GM12878 (cell line): ENCODE measurements around the gene DNTT. TPM values are rescaled to one million over a fixed set of nuclear protein-coding genes. Genes with fewer than 3 reads are reported as not detected.

Experiments used
- ATAC-seq: fragments of 200-7000 bp; cut with Tn5 transposase; 3 replicates; pipeline ENCODE4 v1.9.1; 2020; ENCODE audit warnings: mild to moderate bottlenecking, moderate library complexity
- BruUV-seq: library from RNA; stranded (reverse); fragments of 400-500 nt; replicated peaks from 2 replicates; lab custom pipeline; 2021; lab: Mats Ljungman, UMichigan
- CTCF ChIA-PET: fragments of 300-600 bp; sonication (Branson Sonifier 250); formaldehyde crosslinking; extraction: SDS; loops from one replicate; lab custom pipeline; 2021; ENCODE audit warnings: inconsistent platforms; lab: Yijun Ruan, JAX
- POLR2A ChIA-PET: fragments of 350-600 bp; formaldehyde crosslinking; extraction: SDS; loops from one replicate; lab custom pipeline; 2021; ENCODE audit warnings: inconsistent platforms; lab: Charles Lee
- RAD21 ChIA-PET: fragments of 300-600 bp; sonication (Branson Sonifier 250); formaldehyde crosslinking; loops from one replicate; lab custom pipeline; 2023; ENCODE audit warnings: antibody characterized with exemption; ENCODE audit not compliant: unreplicated experiment; lab: Charles Lee
- SMC1A ChIA-PET: fragments of 300-600 bp; sonication (Branson Sonifier 250); formaldehyde crosslinking; loops from one replicate; lab custom pipeline; 2023; ENCODE audit not compliant: unreplicated experiment, uncharacterized antibody; lab: Charles Lee
- DNase-seq: peaks from one replicate; pipeline ENCODE4 v3.0.0-alpha.2; 2011; ENCODE audit warnings: low read depth, low spot score
- FAIRE-seq: peaks from 3 replicates; lab custom pipeline; 2011; peaks lifted over from hg19 to GRCh38; lab: Jason Lieb, UNC
- H2AFZ ChIP-seq: 2 replicates; pipeline ENCODE4 v1.6.0; 2011; ENCODE audit warnings: low read depth, low read length, control low read depth; ENCODE audit not compliant: control insufficient read depth
- H3K27ac ChIP-seq: 2 replicates; pipeline ENCODE4 v1.5.1; 2011; ENCODE audit warnings: control low read depth; ENCODE audit not compliant: control insufficient read depth, insufficient read depth
- H3K27me3 ChIP-seq, 2 experiments: replicated peaks in 1 of 2; 2 replicates each; pipeline versions ENCODE4 v1.6.0 to v1.6.1; 2011; ENCODE audit warnings: low read length in 1 of 2; ENCODE audit not compliant: control insufficient read depth in 2 of 2, insufficient read depth in 2 of 2
- H3K36me3 ChIP-seq, 2 experiments: 2 replicates each; pipeline ENCODE4 v1.5.1; 2011; ENCODE audit warnings: low read length in 1 of 2; ENCODE audit not compliant: control insufficient read depth in 2 of 2, insufficient read depth in 2 of 2
- H3K4me1 ChIP-seq: 2 replicates; pipeline ENCODE4 v1.6.1; 2011; ENCODE audit warnings: mild to moderate bottlenecking, low read length, moderate library complexity, mixed read lengths; ENCODE audit not compliant: control insufficient read depth, insufficient read depth
- H3K4me2 ChIP-seq: 2 replicates; pipeline ENCODE4 v1.6.0; 2011; ENCODE audit warnings: control low read depth; ENCODE audit not compliant: control insufficient read depth, insufficient read depth
- H3K4me3 ChIP-seq: fragments of 200-600 bp; sonication (generic); 2 replicates; pipeline ENCODE4 v1.5.1; 2016
- H3K79me2 ChIP-seq: 2 replicates; pipeline ENCODE4 v1.6.0; 2011; ENCODE audit warnings: low read length; ENCODE audit not compliant: control insufficient read depth, insufficient read depth
- H3K9ac ChIP-seq: 2 replicates; pipeline ENCODE4 v1.8.0; 2011; ENCODE audit warnings: low read length, control low read depth, mixed read lengths; ENCODE audit not compliant: control insufficient read depth, insufficient read depth
- H3K9me3 ChIP-seq: replicated peaks from 3 replicates; pipeline ENCODE4 v1.5.1; 2011; ENCODE audit warnings: mild to moderate bottlenecking, low read length; ENCODE audit not compliant: control insufficient read depth, insufficient read depth
- H4K20me1 ChIP-seq: 2 replicates; pipeline ENCODE4 v1.6.0; 2011; ENCODE audit not compliant: control insufficient read depth, insufficient read depth
- ATF2 ChIP-seq: IDR thresholded peaks from 2 replicates; pipeline ENCODE4 v1.6.1; 2012; ENCODE audit warnings: low read length, inconsistent platforms
- BHLHE40 ChIP-seq, 2 experiments: fragments of 450-650 bp in 1 of 2; IDR thresholded peaks; 2 replicates each; pipeline ENCODE4 v1.6.1; 2011 to 2017; ENCODE audit warnings: low read depth in 2 of 2, borderline replicate concordance in 1 of 2, improper control_type of control experiment in 1 of 2, low read length in 1 of 2, mild to moderate bottlenecking in 1 of 2
- CEBPZ ChIP-seq: fragments of 150-350 bp; IDR thresholded peaks from 2 replicates; pipeline ENCODE4 v1.6.1; 2016; ENCODE audit warnings: low read depth, low read length
- CHD4 ChIP-seq: fragments of 200-600 bp; sonication (generic); IDR thresholded peaks from 2 replicates; pipeline ENCODE4 v1.6.1; 2016; ENCODE audit warnings: mild to moderate bottlenecking
- EGR1 ChIP-seq, 2 experiments: IDR thresholded peaks; 1 replicate in 1 of 2; 2 replicates in 1 of 2; pipeline ENCODE4 v1.6.1; 2011 to 2012; ENCODE audit warnings: low read depth in 2 of 2, low read length in 2 of 2, borderline replicate concordance in 1 of 2, mild to moderate bottlenecking in 1 of 2, moderate library complexity in 1 of 2
- FOXK2 ChIP-seq: fragments of 450-650 bp; IDR thresholded peaks from 2 replicates; pipeline ENCODE4 v1.6.1; 2017; ENCODE audit warnings: mild to moderate bottlenecking, moderate library complexity
- FOXM1 ChIP-seq: IDR thresholded peaks from 2 replicates; pipeline ENCODE4 v1.6.1; 2012; ENCODE audit warnings: low read depth, mild to moderate bottlenecking, inconsistent platforms, low read length, moderate library complexity
- IKZF1 ChIP-seq: fragments of 450-650 bp; conservative IDR thresholded peaks from 2 replicates; pipeline ENCODE4 v1.6.1; 2017; ENCODE audit warnings: antibody characterized with exemption, mild to moderate bottlenecking
- IRF3 ChIP-seq: fragments of 450-650 bp; IDR thresholded peaks from 2 replicates; pipeline ENCODE4 v1.6.1; 2014; ENCODE audit warnings: mild to moderate bottlenecking
- IRF4 ChIP-seq: IDR thresholded peaks from 2 replicates; pipeline ENCODE4 v1.6.1; 2011; ENCODE audit warnings: low read depth, low read length
- MTA2 ChIP-seq: fragments of 450-650 bp; IDR thresholded peaks from 2 replicates; pipeline ENCODE4 v1.6.1; 2016; ENCODE audit warnings: low read depth, mild to moderate bottlenecking, moderate library complexity
- NFIC ChIP-seq: IDR thresholded peaks from 2 replicates; pipeline ENCODE4 v1.6.1; 2012; ENCODE audit warnings: low read depth, mild to moderate bottlenecking, inconsistent platforms, low read length, moderate library complexity
- NRF1 ChIP-seq: conservative IDR thresholded peaks from 2 replicates; pipeline ENCODE4 v1.6.1; 2011; ENCODE audit warnings: mild to moderate bottlenecking, low read depth, low read length, improper control_type of control experiment
- RFX5 ChIP-seq: IDR thresholded peaks from 2 replicates; pipeline ENCODE4 v1.6.1; 2011; ENCODE audit warnings: low read depth, low read length, improper control_type of control experiment
- SREBF2 ChIP-seq: IDR thresholded peaks from 2 replicates; pipeline ENCODE4 v1.6.1; 2012; ENCODE audit warnings: mild to moderate bottlenecking, low read length
- ZBTB33 ChIP-seq: fragments of 450-650 bp; IDR thresholded peaks from 2 replicates; pipeline ENCODE4 v1.6.1; 2017; ENCODE audit warnings: mild to moderate bottlenecking
- ZNF274 ChIP-seq: IDR thresholded peaks from one replicate; pipeline ENCODE4 v1.8.0; 2011; ENCODE audit not compliant: insufficient read length, insufficient read depth
- WGBS: methylation state at CpG from one replicate; pipeline ENCODE4 v1.1.6; 2016; ENCODE audit warnings: low lambda C conversion rate; ENCODE audit not compliant: insufficient replicate concordance, insufficient coverage; ENCODE audit errors: missing lambda C conversion rate; 5-methylcytosine and 5-hydroxymethylcytosine counted together
- in situ Hi-C: fragments of 300-500 bp; cut with MboI; formaldehyde crosslinking; loops from 9 replicates; pipeline ENCODE4 v1.14.3; 2018; ENCODE audit warnings: mixed read lengths
- intact Hi-C: fragments of 100-400 bp; cut with micrococcal nuclease; formaldehyde crosslinking; loops from one replicate; pipeline ENCODE4 v1.14.2; 2022; ENCODE audit not compliant: unreplicated experiment
- polyA plus RNA-seq, 11 experiments: library from polyadenylated mRNA; depleted of rRNA in 4 of 11; unstranded in 6 of 11; stranded (reverse) in 5 of 11; fragments of >200 nt; fragmentation: Nextera tagmentation in 4 of 11; fragmentation: Illumina TruSeq in 1 of 11; extraction: Ambion mirVana in 4 of 11; extraction: Trizol in 1 of 11; gene quantifications; 1 replicate in 1 of 11; 2 replicates in 10 of 11; pipeline versions ENCODE4 v1.2.1 to v1.2.3, GENCODE V29; 2011 to 2016; ENCODE audit warnings: inconsistent platforms in 2 of 11, missing spikeins in 2 of 11, low read depth in 1 of 11
- total RNA-seq, 4 experiments: library from RNA; depleted of rRNA in 3 of 4; stranded (reverse); fragments of >200 nt in 3 of 4; fragmentation: Illumina TruSeq in 1 of 4; extraction: Trizol in 1 of 4; gene quantifications; 2 replicates each; pipeline versions ENCODE4 v1.2.1 to v1.2.3, GENCODE V29; 2013 to 2021

Gene DNTT
- total and polyA plus RNA-seq, 10 of the 15 experiments (the other 5 are each of a cell fraction or from before 2014, with no cell fraction given), result 0.06 to 0.13 (median 0.09) TPM; not detected in 5

GRCh38 chr10:96261930-96262329 is 42.3 kb upstream of the DNTT start:
- intact Hi-C loops, result no loop called here
- Histone ChIP-seq H3K79me2 (peaks cover 98% of the 10 kb centered on the region), H2AFZ (no peak overlapping the region), H3K4me1 (peaks cover 49% of the 10 kb centered on the region), H3K4me2 (peak overlapping the region; percentile 75), H4K20me1 (peaks cover 10% of the 10 kb centered on the region), H3K4me3 (no peak overlapping the region), H3K27ac (peak overlapping the region; percentile 45; the same call in 1 of the 2 replicates), H3K9me3 (no peaks in the 10 kb centered on the region), H3K27me3 (no peaks in the 10 kb centered on the region), H3K9ac (no peak overlapping the region), H3K36me3 (peaks cover 11 to 31% of the 10 kb centered on the region in 2 experiments)
- FAIRE-seq (no peak), ATAC-seq (peak; percentile 38), DNase-seq (no peak)
- in situ Hi-C loops, result no loop called here
- ChIA-PET CTCF (interaction anchor here (0.7 to 15.0 kb wide), 9 partner anchors 8 to 420 kb away, joined by 3 to 219 read pairs (median 7); partner anchors contain the start of gene BLNK), POLR2A (interaction anchor here (1.4 to 3.7 kb wide), 10 partner anchors 10 to 32 kb away, joined by 3 to 28 read pairs (median 10); partner anchors contain the start of gene BLNK), SMC1A (interaction anchor here (0.6 to 9.0 kb wide), 11 partner anchors 10 to 245 kb away, joined by 3 to 140 read pairs (median 17); partner anchors contain the start of gene BLNK), RAD21 (interaction anchor here (0.6 to 19.3 kb wide), 8 partner anchors 9 to 32 kb away, joined by 3 to 362 read pairs (median 34); partner anchors contain the start of gene BLNK)
- 76% methylated on average over 3 of the region's 3 CpGs for WGBS
- no TSS peak for BruUV-seq
- no peak for TF ChIP-seq IRF3
- no peak for TF ChIP-seq FOXM1
- TF ChIP-seq MTA2, result peak; percentile 56
- TF ChIP-seq IRF4, result no peak
- TF ChIP-seq SREBF2, result no peak
- no peak for TF ChIP-seq NFIC
- TF ChIP-seq ZNF274, result no peak
- TF ChIP-seq CHD4, result no peak
- no peak for TF ChIP-seq ZBTB33
- no peak for TF ChIP-seq FOXK2
- no peak for TF ChIP-seq CEBPZ
- TF ChIP-seq ATF2, result no peak
- 0 out of 2 replicates have a peak, but pooled peaks have one; percentile 19 for TF ChIP-seq IKZF1
- TF ChIP-seq EGR1 (IDR thresholded peaks at IDR 0.05; ENCODE audit: borderline replicate concordance in 1 of 2, low read depth in 2 of 2, low read length in 2 of 2), result peak in 1 of 2 experiments; percentile 25; a peak in 1 of 3 replicates
- TF ChIP-seq NRF1, result no peak
- no peak for TF ChIP-seq BHLHE40 (IDR thresholded peaks at IDR 0.05; ENCODE audit: borderline replicate concordance in 1 of 2, low read depth in 2 of 2, low read length in 1 of 2)
- peak; percentile 73 for TF ChIP-seq RFX5
